ENCODE results near the gene ARV1. TPM values are rescaled to one million over a fixed set of nuclear protein-coding genes. Genes with fewer than 3 reads are reported as not detected.
A peak's percentile ranks its signal among the peaks of the same experiment; 100 is the strongest.

ARV1 gene
- total and polyA plus RNA-seq, 10 donors, result 11.8 to 31.6 (median 18.2) TPM

- no peak overlapping the region for H3K27ac ChIP-seq
- intact Hi-C loops (cut with DNase I; ENCODE audit: low total_unique reads), result no loop called here
- no peak overlapping the region for H3K4me3 ChIP-seq
- DNase-seq, result no peak
- H3K9me3 ChIP-seq, result no peaks in the 10 kb centered on the region
- H3K4me1 ChIP-seq, result peaks cover 0 to 24% (median 3%) of the 10 kb centered on the region in 6 donors
- no peaks in the 10 kb centered on the region for H3K27me3 ChIP-seq (replicated peaks in 1 of 7)
- no peak for TF ChIP-seq CTCF (IDR thresholded peaks at IDR 0.05 in 8 of 11, conservative IDR thresholded peaks at IDR 0.05 in 3 of 11)
- no peak for TF ChIP-seq POLR2A (IDR thresholded peaks at IDR 0.05)
- TF ChIP-seq POLR2AphosphoS5 (IDR thresholded peaks at IDR 0.05), result no peak
- 86 to 94% (median 91%) methylated on average over 5 of the region's 5 CpGs for WGBS, 5 donors
- peaks cover 0 to 17% (median 1%) of the 10 kb centered on the region in 6 donors for H3K36me3 ChIP-seq
These were observed 13.4 kb upstream of the ARV1 start for GRCh38 chr1:230965535-230965934.

- no peak overlapping the region for H3K4me3 ChIP-seq
- H3K27me3 ChIP-seq (replicated peaks in 1 of 7), result no peaks in the 10 kb centered on the region
- no peaks in the 10 kb centered on the region for H3K9me3 ChIP-seq
- DNase-seq, result no peak
- peaks cover 0 to 31% (median 6%) of the 10 kb centered on the region in 6 donors for H3K4me1 ChIP-seq
- H3K27ac ChIP-seq, result no peak overlapping the region
- TF ChIP-seq POLR2AphosphoS5 (IDR thresholded peaks at IDR 0.05) (no peak), CTCF (IDR thresholded peaks at IDR 0.05 in 8 of 11, conservative IDR thresholded peaks at IDR 0.05 in 3 of 11) (no peak), POLR2A (IDR thresholded peaks at IDR 0.05) (no peak)
- WGBS, 5 donors, result 95 to 97% (median 96%) methylated on average over 5 of the region's 5 CpGs
- peaks cover 0 to 8% (median 0%) of the 10 kb centered on the region in 6 donors for H3K36me3 ChIP-seq
- intact Hi-C loops (cut with DNase I; ENCODE audit: low total_unique reads), result no loop called here
These were observed 12.5 kb upstream of the ARV1 start for GRCh38 chr1:230966358-230966873.

- H3K36me3 ChIP-seq, result peaks cover 0 to 7% (median 0%) of the 10 kb centered on the region in 6 donors
- H3K9me3 ChIP-seq, result no peaks in the 10 kb centered on the region
- H3K27ac ChIP-seq, result peak overlapping the region in 1 of 8 donors; percentile 45
- 77 to 88% (median 79%) methylated on average over 5 of the region's 5 CpGs for WGBS, 5 donors
- TF ChIP-seq POLR2A (IDR thresholded peaks at IDR 0.05), result no peak
- TF ChIP-seq POLR2AphosphoS5 (IDR thresholded peaks at IDR 0.05), result no peak
- no peak overlapping the region for H3K4me3 ChIP-seq
- intact Hi-C loops (cut with DNase I; ENCODE audit: low total_unique reads), result no loop called here
- H3K4me1 ChIP-seq, result peaks cover 15 to 67% (median 27%) of the 10 kb centered on the region in 6 donors
- no peaks in the 10 kb centered on the region for H3K27me3 ChIP-seq (replicated peaks in 1 of 7)
- no peak for DNase-seq
These were observed 8.5 kb upstream of the ARV1 start for GRCh38 chr1:230970432-230970831.

GRCh38 chr1:230971771-230972170 lies 7.1 kb upstream of the ARV1 start:
- no peaks in the 10 kb centered on the region for H3K9me3 ChIP-seq
- H3K4me3 ChIP-seq, result no peak overlapping the region
- intact Hi-C loops (cut with DNase I; ENCODE audit: low total_unique reads), result no loop called here
- H3K27me3 ChIP-seq (replicated peaks in 1 of 7), result no peaks in the 10 kb centered on the region
- TF ChIP-seq POLR2AphosphoS5 (IDR thresholded peaks at IDR 0.05) (no peak), CTCF (IDR thresholded peaks at IDR 0.05 in 8 of 11, conservative IDR thresholded peaks at IDR 0.05 in 3 of 11) (no peak), POLR2A (IDR thresholded peaks at IDR 0.05) (no peak)
- peaks cover 17 to 77% (median 40%) of the 10 kb centered on the region in 6 donors for H3K4me1 ChIP-seq
- H3K36me3 ChIP-seq, result peaks cover 0 to 17% (median 0%) of the 10 kb centered on the region in 6 donors
- DNase-seq, result no peak
- H3K27ac ChIP-seq, result peak overlapping the region in 4 of 8 donors; percentile 72 to 87 (median 84)
